ENCODE data around the gene GALNT15.

Gene GALNT15

DNA sequence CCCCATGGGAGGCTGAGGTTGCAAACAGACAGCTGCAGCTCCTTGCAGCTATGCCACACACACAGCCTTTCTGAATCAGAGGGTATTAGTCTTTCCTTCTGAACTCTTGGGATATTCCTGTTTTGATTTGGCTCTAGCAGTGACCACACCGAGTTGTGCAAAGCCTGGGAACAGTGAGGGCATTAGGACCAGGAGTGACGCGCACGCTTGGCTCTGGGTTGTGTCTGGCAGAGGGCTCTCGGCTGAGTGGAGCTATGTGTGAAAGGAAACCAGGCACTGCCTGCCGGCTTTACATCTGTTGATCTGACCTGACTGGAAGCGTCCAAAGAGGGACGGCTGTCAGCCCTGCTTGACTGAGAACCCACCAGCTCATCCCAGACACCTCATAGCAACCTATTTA, at the start of gene GALNT15:
Gene GALNT15, plus strand, starts transcription at position 292 of the 400 bp plus-strand sequence. CDS start 472 bp downstream, outside the sequence.
- no peak for TF ChIP-seq EZH2phosphoT487 (IDR thresholded peaks at IDR 0.05; ENCODE audit: borderline replicate concordance)
- TF ChIP-seq, protein P1, sequence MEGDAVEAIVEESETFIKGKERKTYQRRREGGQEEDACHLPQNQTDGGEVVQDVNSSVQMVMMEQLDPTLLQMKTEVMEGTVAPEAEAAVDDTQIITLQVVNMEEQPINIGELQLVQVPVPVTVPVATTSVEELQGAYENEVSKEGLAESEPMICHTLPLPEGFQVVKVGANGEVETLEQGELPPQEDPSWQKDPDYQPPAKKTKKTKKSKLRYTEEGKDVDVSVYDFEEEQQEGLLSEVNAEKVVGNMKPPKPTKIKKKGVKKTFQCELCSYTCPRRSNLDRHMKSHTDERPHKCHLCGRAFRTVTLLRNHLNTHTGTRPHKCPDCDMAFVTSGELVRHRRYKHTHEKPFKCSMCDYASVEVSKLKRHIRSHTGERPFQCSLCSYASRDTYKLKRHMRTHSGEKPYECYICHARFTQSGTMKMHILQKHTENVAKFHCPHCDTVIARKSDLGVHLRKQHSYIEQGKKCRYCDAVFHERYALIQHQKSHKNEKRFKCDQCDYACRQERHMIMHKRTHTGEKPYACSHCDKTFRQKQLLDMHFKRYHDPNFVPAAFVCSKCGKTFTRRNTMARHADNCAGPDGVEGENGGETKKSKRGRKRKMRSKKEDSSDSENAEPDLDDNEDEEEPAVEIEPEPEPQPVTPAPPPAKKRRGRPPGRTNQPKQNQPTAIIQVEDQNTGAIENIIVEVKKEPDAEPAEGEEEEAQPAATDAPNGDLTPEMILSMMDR (conservative IDR thresholded peaks at IDR 0.05; ENCODE audit: low read length) = no peak
- no peaks in the 10 kb centered on the region for H3K36me3 ChIP-seq (ENCODE audit: insufficient read depth, low read length)
- no peak within 1 kb of the TSS for H3K4me2 ChIP-seq (ENCODE audit: low read depth, low read length, poor library complexity, severe bottlenecking)
- H3K9me3 ChIP-seq (ENCODE audit: insufficient read depth, low read depth, low read length) = no peaks in the 10 kb centered on the region
- no peaks in the 10 kb centered on the region for H3K79me2 ChIP-seq (ENCODE audit: insufficient read depth, low read length)
- no peaks in the 10 kb centered on the region for H3F3A ChIP-seq (ENCODE audit: low read depth)
- no peaks in the 10 kb centered on the region for H4K20me1 ChIP-seq (ENCODE audit: insufficient read depth, low read length, poor library complexity, severe bottlenecking)
- no peaks in the 10 kb centered on the region for H3K9me2 ChIP-seq (replicated peaks; ENCODE audit: low read depth, low read length)
- H3K4me3 ChIP-seq (ENCODE audit: low read length, poor library complexity, severe bottlenecking) = no peak within 1 kb of the TSS
- no peaks in the 10 kb centered on the region for H3K4me1 ChIP-seq (ENCODE audit: insufficient read depth, low read length, poor library complexity, severe bottlenecking)
- no peak within 1 kb of the TSS for H2AFZ ChIP-seq (ENCODE audit: low read length)
- no peak within 1 kb of the TSS for H3K9ac ChIP-seq (ENCODE audit: low read depth, low read length, poor library complexity, severe bottlenecking)
- no peaks in the 10 kb centered on the region for H3K27me3 ChIP-seq (ENCODE audit: insufficient read depth, low read length, poor library complexity, severe bottlenecking)

GRCh38 chr3:16126634-16127033, 47.8 kb upstream of the GALNT15 start:
- no peaks in the 10 kb centered on the region for H3F3A ChIP-seq (ENCODE audit: low read depth)
- H4K20me1 ChIP-seq (ENCODE audit: insufficient read depth, low read length, poor library complexity, severe bottlenecking) = no peaks in the 10 kb centered on the region

GRCh38 chr3:16127249-16127648, 47.2 kb upstream of the GALNT15 start:
- Histone ChIP-seq H3K4me2 (ENCODE audit: low read depth, low read length, poor library complexity, severe bottlenecking) (no peak overlapping the region), H4K20me1 (ENCODE audit: insufficient read depth, low read length, poor library complexity, severe bottlenecking) (no peaks in the 10 kb centered on the region), H3K9me2 (replicated peaks; ENCODE audit: low read depth, low read length) (no peaks in the 10 kb centered on the region), H3F3A (ENCODE audit: low read depth) (no peaks in the 10 kb centered on the region), H3K4me3 (ENCODE audit: low read length, poor library complexity, severe bottlenecking) (no peak overlapping the region), H3K4me1 (ENCODE audit: insufficient read depth, low read length, poor library complexity, severe bottlenecking) (no peaks in the 10 kb centered on the region), H3K79me2 (ENCODE audit: insufficient read depth, low read length) (no peaks in the 10 kb centered on the region), H3K27me3 (ENCODE audit: insufficient read depth, low read length, poor library complexity, severe bottlenecking) (no peaks in the 10 kb centered on the region), H3K36me3 (ENCODE audit: insufficient read depth, low read length) (no peaks in the 10 kb centered on the region), H2AFZ (ENCODE audit: low read length) (no peak overlapping the region), H3K9ac (ENCODE audit: low read depth, low read length, poor library complexity, severe bottlenecking) (no peak overlapping the region), H3K9me3 (ENCODE audit: insufficient read depth, low read depth, low read length) (no peaks in the 10 kb centered on the region)
- TF ChIP-seq, protein P1 (conservative IDR thresholded peaks at IDR 0.05; ENCODE audit: low read length) = no peak
- TF ChIP-seq EZH2phosphoT487 (IDR thresholded peaks at IDR 0.05; ENCODE audit: borderline replicate concordance) = no peak

More at GRCh38 chr3:16126634-16127033, 47.8 kb upstream of the GALNT15 start:
- Histone ChIP-seq H3K9me2 (replicated peaks; ENCODE audit: low read depth, low read length) (no peaks in the 10 kb centered on the region), H3K9me3 (ENCODE audit: insufficient read depth, low read depth, low read length) (no peaks in the 10 kb centered on the region), H3K4me2 (ENCODE audit: low read depth, low read length, poor library complexity, severe bottlenecking) (no peak overlapping the region), H2AFZ (ENCODE audit: low read length) (no peak overlapping the region), H3K4me3 (ENCODE audit: low read length, poor library complexity, severe bottlenecking) (no peak overlapping the region), H3K9ac (ENCODE audit: low read depth, low read length, poor library complexity, severe bottlenecking) (no peak overlapping the region), H3K36me3 (ENCODE audit: insufficient read depth, low read length) (no peaks in the 10 kb centered on the region), H3K79me2 (ENCODE audit: insufficient read depth, low read length) (no peaks in the 10 kb centered on the region), H3K4me1 (ENCODE audit: insufficient read depth, low read length, poor library complexity, severe bottlenecking) (no peaks in the 10 kb centered on the region), H3K27me3 (ENCODE audit: insufficient read depth, low read length, poor library complexity, severe bottlenecking) (no peaks in the 10 kb centered on the region)
- TF ChIP-seq, protein P1 (conservative IDR thresholded peaks at IDR 0.05; ENCODE audit: low read length) = no peak
- no peak for TF ChIP-seq EZH2phosphoT487 (IDR thresholded peaks at IDR 0.05; ENCODE audit: borderline replicate concordance)
